Ascending aorta (tissue), 2 donors: Measurements from ENCODE around the gene TCF3. TPM values are rescaled to one million over a fixed set of nuclear protein-coding genes. Genes with fewer than 3 reads are reported as not detected.

Experiments used
- DNase-seq, 2 donors: peaks; one replicate each; pipeline ENCODE4 v3.0.0-alpha.2; 2019; ENCODE audit warnings: low spot score in 2 of 2
- H3K27ac ChIP-seq, 2 donors: fragments of 200-600 bp; sonication (generic); one replicate each; pipeline ENCODE4 v1.5.1; 2016 to 2017; ENCODE audit warnings: mild to moderate bottlenecking in 1 of 2
- H3K27me3 ChIP-seq: fragments of 200-600 bp; sonication (generic); one replicate; pipeline ENCODE4 v1.5.1; 2017
- H3K36me3 ChIP-seq, 2 donors: fragments of 200-600 bp; sonication (generic); one replicate each; pipeline ENCODE4 v1.5.1; 2016
- H3K4me1 ChIP-seq, 2 donors: fragments of 200-600 bp; sonication (generic); one replicate each; pipeline ENCODE4 v1.5.1; 2016 to 2017; ENCODE audit warnings: mild to moderate bottlenecking in 1 of 2
- H3K4me3 ChIP-seq, 2 donors: fragments of 200-600 bp; sonication (generic); one replicate each; pipeline ENCODE4 v1.5.1; 2016 to 2017; ENCODE audit warnings: mild to moderate bottlenecking in 1 of 2
- H3K9me3 ChIP-seq, 2 donors: fragments of 200-600 bp; sonication (generic); one replicate each; pipeline ENCODE4 v1.5.1; 2016
- intact Hi-C: fragments of 100-400 bp; cut with DNase I; formaldehyde crosslinking; loops from one replicate; pipeline ENCODE4 v1.15.1; 2023
- total RNA-seq: library from RNA; depleted of rRNA; stranded (reverse); fragments of >200 nt; gene quantifications from one replicate; pipeline ENCODE4 v1.1.0, GENCODE V29; 2016
- TF ChIP-seq, protein P1 (sequence below), 3 experiments: fragments of 200-600 bp in 2 of 3; fragments of 450-650 bp in 1 of 3; sonication (generic) in 2 of 3; IDR thresholded peaks; one replicate each; pipeline ENCODE4 v1.5.1; 2016 to 2019; ENCODE audit warnings: antibody characterized with exemption in 3 of 3, mild to moderate bottlenecking in 1 of 3, moderate library complexity in 1 of 3

The TCF3 gene
- total RNA-seq, 1 donor from 2014 or later, result 209 TPM

DNA sequence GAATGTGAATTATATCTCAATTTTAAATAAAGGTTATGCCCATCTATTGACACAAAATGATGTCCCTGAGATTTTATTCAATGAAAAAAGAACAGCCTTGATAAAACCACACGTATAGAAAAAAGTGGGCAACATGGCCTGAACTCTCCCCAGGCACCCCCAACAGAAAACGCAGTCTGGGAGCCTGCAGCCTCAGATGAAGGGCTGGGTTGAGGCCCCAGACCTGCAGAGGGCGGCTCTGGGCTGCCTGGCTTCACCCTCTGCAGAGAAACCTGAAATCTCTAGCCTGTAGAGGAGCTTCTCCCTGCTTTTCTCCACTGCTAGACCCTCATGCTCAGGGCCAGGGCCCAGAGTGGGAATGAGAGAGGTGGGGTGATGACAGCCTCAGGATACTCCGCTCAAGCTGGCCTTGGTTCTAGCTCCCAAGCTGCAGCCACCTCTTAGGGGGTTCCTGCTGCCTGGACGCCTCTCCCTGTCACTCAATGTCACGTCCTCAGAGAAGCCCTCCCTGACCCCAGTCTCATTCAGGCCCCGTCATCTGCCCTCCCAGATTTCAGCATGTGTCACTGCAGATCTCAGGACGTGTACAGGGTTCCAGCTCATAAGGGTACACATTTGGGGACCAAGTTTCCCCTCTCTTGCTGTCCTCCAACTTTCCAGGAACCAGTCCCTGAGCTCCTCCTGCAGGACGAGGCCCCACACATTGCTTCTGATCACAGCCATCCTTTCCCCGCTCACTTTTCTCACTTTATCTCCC is 61.6 kb downstream of the TCF3 start:
- Histone ChIP-seq H3K27me3 (no peaks in the 10 kb centered on the region), H3K27ac (no peak overlapping the region), H3K4me1 (peaks cover 8 to 17% of the 10 kb centered on the region in 2 donors), H3K36me3 (no peaks in the 10 kb centered on the region), H3K4me3 (peak overlapping the region in 1 of 2 donors; percentile 89), H3K9me3 (no peaks in the 10 kb centered on the region)
- intact Hi-C loops, result no loop called here
- TF ChIP-seq, protein P1, sequence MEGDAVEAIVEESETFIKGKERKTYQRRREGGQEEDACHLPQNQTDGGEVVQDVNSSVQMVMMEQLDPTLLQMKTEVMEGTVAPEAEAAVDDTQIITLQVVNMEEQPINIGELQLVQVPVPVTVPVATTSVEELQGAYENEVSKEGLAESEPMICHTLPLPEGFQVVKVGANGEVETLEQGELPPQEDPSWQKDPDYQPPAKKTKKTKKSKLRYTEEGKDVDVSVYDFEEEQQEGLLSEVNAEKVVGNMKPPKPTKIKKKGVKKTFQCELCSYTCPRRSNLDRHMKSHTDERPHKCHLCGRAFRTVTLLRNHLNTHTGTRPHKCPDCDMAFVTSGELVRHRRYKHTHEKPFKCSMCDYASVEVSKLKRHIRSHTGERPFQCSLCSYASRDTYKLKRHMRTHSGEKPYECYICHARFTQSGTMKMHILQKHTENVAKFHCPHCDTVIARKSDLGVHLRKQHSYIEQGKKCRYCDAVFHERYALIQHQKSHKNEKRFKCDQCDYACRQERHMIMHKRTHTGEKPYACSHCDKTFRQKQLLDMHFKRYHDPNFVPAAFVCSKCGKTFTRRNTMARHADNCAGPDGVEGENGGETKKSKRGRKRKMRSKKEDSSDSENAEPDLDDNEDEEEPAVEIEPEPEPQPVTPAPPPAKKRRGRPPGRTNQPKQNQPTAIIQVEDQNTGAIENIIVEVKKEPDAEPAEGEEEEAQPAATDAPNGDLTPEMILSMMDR (IDR thresholded peaks at IDR 0.05), result no peak
- DNase-seq, result no peak

- H3K9me3 ChIP-seq, result no peaks in the 10 kb centered on the region
- peaks cover 17 to 19% of the 10 kb centered on the region in 2 donors for H3K36me3 ChIP-seq
- TF ChIP-seq, protein P1 (IDR thresholded peaks at IDR 0.05), result no peak
- intact Hi-C loops, result no loop called here
- H3K4me1 ChIP-seq, result peaks cover 8 to 15% of the 10 kb centered on the region in 2 donors
- H3K27me3 ChIP-seq, result no peaks in the 10 kb centered on the region
- DNase-seq, result no peak
- H3K4me3 ChIP-seq, result no peak overlapping the region
- no peak overlapping the region for H3K27ac ChIP-seq
Measured at GRCh38 chr19:1587872-1588271, 64.5 kb downstream of the TCF3 start.

DNA sequence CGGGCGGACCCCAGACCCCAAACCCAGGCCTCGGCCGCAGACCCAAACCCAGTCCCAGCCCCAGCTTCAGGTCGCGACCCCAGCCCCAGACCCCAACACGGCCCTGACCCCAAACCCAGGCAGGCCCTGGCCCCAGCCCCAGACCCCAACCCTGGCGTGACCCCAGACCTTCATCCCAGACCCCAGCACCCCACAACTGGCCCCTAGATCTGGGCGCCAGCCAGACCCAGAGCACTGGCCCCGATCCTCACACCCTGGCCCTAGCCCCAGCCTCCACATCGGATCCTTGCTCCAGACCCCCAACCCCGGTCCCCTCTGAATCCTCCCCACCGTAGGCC is 67.2 kb downstream of the TCF3 start:
- Histone ChIP-seq H3K4me1 (no peaks in the 10 kb centered on the region), H3K4me3 (no peak overlapping the region), H3K9me3 (no peaks in the 10 kb centered on the region), H3K27me3 (no peaks in the 10 kb centered on the region), H3K36me3 (peaks cover 40 to 46% of the 10 kb centered on the region in 2 donors), H3K27ac (no peak overlapping the region)
- intact Hi-C loops, result no loop called here
- no peak for DNase-seq
- TF ChIP-seq, protein P1 (IDR thresholded peaks at IDR 0.05), result no peak

DNA sequence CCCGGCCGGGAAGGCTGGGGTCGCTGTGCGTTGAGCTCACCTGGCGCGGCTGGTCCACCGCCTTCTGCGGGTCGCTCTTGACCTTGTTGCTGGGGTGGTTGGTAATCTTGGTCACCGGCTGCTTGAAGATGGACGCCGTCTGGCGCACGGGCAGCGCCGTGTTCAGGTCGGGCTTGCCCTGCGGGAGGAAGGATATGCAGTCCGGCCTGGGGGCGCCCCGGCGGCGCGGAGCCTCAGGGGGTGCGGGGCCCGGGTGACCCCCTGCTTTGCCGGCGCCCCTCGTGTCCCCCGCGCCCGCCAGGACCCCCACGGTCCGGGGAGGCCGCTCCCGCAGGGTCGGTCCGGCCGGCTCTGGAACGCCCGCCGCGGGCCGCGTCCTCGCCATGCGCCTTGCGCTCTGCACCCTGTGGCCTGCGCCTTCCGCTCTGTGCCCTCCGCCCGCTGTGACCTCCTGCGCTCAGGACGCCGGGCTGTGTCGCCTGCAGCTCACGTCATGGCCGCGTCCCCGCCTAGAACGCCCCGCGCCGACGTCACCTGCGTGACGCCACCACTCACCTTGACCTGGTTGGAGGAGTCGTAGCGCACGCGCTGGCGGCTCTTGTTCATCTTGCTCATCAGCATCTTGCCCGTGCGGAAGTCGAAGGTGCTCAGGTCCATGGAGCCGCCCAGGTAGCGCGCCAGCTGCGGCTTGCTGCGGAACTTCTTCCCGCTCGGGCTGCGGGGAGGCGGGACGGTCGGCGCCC is 67.7 kb downstream of the TCF3 start:
- H3K27me3 ChIP-seq, result no peaks in the 10 kb centered on the region
- H3K27ac ChIP-seq, result no peak overlapping the region
- no peaks in the 10 kb centered on the region for H3K4me1 ChIP-seq
- intact Hi-C loops, result no loop called here
- DNase-seq, result no peak
- H3K36me3 ChIP-seq, result peaks cover 46 to 50% of the 10 kb centered on the region in 2 donors
- TF ChIP-seq, protein P1 (IDR thresholded peaks at IDR 0.05), result no peak
- H3K9me3 ChIP-seq, result no peaks in the 10 kb centered on the region
- H3K4me3 ChIP-seq, result no peak overlapping the region

GRCh38 chr19:1582201-1582600 is 70.2 kb downstream of the TCF3 start:
- TF ChIP-seq, protein P1 (IDR thresholded peaks at IDR 0.05), result no peak
- Histone ChIP-seq H3K27me3 (no peaks in the 10 kb centered on the region), H3K27ac (no peak overlapping the region), H3K36me3 (peaks cover 63 to 68% of the 10 kb centered on the region in 2 donors), H3K4me3 (no peak overlapping the region), H3K4me1 (no peaks in the 10 kb centered on the region), H3K9me3 (no peaks in the 10 kb centered on the region)
- DNase-seq, result no peak
- intact Hi-C loops, result no loop called here
